Measurements from ENCODE around the gene CYP39A1. TPM values are rescaled to one million over a fixed set of nuclear protein-coding genes. Genes with fewer than 3 reads are reported as not detected.
A peak's percentile ranks its signal among the peaks of the same experiment; 100 is the strongest.

The CYP39A1 gene
- polyA plus RNA-seq, 1 experiment = not detected

- DNase-seq (ENCODE audit: low read depth) = no peak
- POLR2A ChIA-PET = no interaction called here
- Histone ChIP-seq H3K36me3 (ENCODE audit: control insufficient read depth, insufficient read depth, low read length) (no peaks in the 10 kb centered on the region), H3K27me3 (ENCODE audit: control insufficient read depth, insufficient read depth, low read length) (no peaks in the 10 kb centered on the region), H3K4me3 (ENCODE audit: low read depth, low read length) (no peak overlapping the region)
- no peak for TF ChIP-seq CTCF (IDR thresholded peaks at IDR 0.05; ENCODE audit: insufficient read depth, low read depth, low read length)
- CTCF ChIA-PET = interaction anchor here (2.1 kb wide), 1 partner anchor 10 kb away, joined by 8 read pairs; no protein-coding TSS in a partner anchor
These were observed 135.4 kb downstream of the CYP39A1 start for GRCh38 chr6:46517202-46517601.

- Histone ChIP-seq H3K4me3 (ENCODE audit: low read depth, low read length) (no peak overlapping the region), H3K36me3 (ENCODE audit: control insufficient read depth, insufficient read depth, low read length) (no peaks in the 10 kb centered on the region), H3K27me3 (ENCODE audit: control insufficient read depth, insufficient read depth, low read length) (no peaks in the 10 kb centered on the region)
- ChIA-PET CTCF (interaction anchor here (1.0 kb wide), 1 partner anchor 22 kb away, joined by 5 read pairs; no protein-coding TSS in a partner anchor), POLR2A (no interaction called here)
- no peak for TF ChIP-seq CTCF (IDR thresholded peaks at IDR 0.05; ENCODE audit: insufficient read depth, low read depth, low read length)
- no peak for DNase-seq (ENCODE audit: low read depth)
These were observed 139.1 kb downstream of the CYP39A1 start for GRCh38 chr6:46513533-46513932.

GRCh38 chr6:46511320-46511719, 141.3 kb downstream of the CYP39A1 start:
- Histone ChIP-seq H3K4me3 (ENCODE audit: low read depth, low read length) (no peak overlapping the region), H3K27me3 (ENCODE audit: control insufficient read depth, insufficient read depth, low read length) (no peaks in the 10 kb centered on the region), H3K36me3 (ENCODE audit: control insufficient read depth, insufficient read depth, low read length) (no peaks in the 10 kb centered on the region)
- ChIA-PET CTCF (interaction anchor here (1.1 to 1.7 kb wide), 3 partner anchors 10 to 91 kb away, joined by 3 to 5 read pairs (median 4); no protein-coding TSS in a partner anchor), POLR2A (no interaction called here)
- no peak for DNase-seq (ENCODE audit: low read depth)
- TF ChIP-seq CTCF (IDR thresholded peaks at IDR 0.05; ENCODE audit: insufficient read depth, low read depth, low read length) = no peak

GRCh38 chr6:46510651-46511050, 142.0 kb downstream of the CYP39A1 start:
- Histone ChIP-seq H3K4me3 (ENCODE audit: low read depth, low read length) (no peak overlapping the region), H3K27me3 (ENCODE audit: control insufficient read depth, insufficient read depth, low read length) (no peaks in the 10 kb centered on the region), H3K36me3 (ENCODE audit: control insufficient read depth, insufficient read depth, low read length) (no peaks in the 10 kb centered on the region)
- peak; percentile 53 for DNase-seq (ENCODE audit: low read depth)
- POLR2A ChIA-PET = no interaction called here
- CTCF ChIA-PET = interaction anchor here (0.6 to 1.7 kb wide), 4 partner anchors 17 to 175 kb away, joined by 3 to 5 read pairs (median 3); no protein-coding TSS in a partner anchor
- no peak for TF ChIP-seq CTCF (IDR thresholded peaks at IDR 0.05; ENCODE audit: insufficient read depth, low read depth, low read length)

GRCh38 chr6:46509981-46510510, 142.6 kb downstream of the CYP39A1 start:
- ChIA-PET CTCF (interaction anchor here (0.8 to 1.7 kb wide), 2 partner anchors 16 to 89 kb away, joined by 3 to 5 read pairs; no protein-coding TSS in a partner anchor), POLR2A (no interaction called here)
- Histone ChIP-seq H3K27me3 (ENCODE audit: control insufficient read depth, insufficient read depth, low read length) (no peaks in the 10 kb centered on the region; the same call in 1 of the 2 replicates), H3K36me3 (ENCODE audit: control insufficient read depth, insufficient read depth, low read length) (no peaks in the 10 kb centered on the region), H3K4me3 (ENCODE audit: low read depth, low read length) (no peak overlapping the region)
- no peak for TF ChIP-seq CTCF (IDR thresholded peaks at IDR 0.05; ENCODE audit: insufficient read depth, low read depth, low read length)
- DNase-seq (ENCODE audit: low read depth) = no peak

Measured in BJ (cell line).